T-helper 2 cell treated with Interferon-gamma antibody and Interleukin-4, amounts not matched to agents 5 μg/mL and 100 μg/mL, for 36 hours (primary cell): Measurements from ENCODE around the gene ARL8B.

Source experiments
- DNase-seq: peaks from one replicate; pipeline ENCODE4 v3.0.0; 2021; ENCODE audit warnings: low spot score
- H3K27ac Mint-ChIP-seq: one replicate; pipeline ENCODE4 v1.8.0; 2021; ENCODE audit warnings: mild to moderate bottlenecking, mixed read lengths
- H3K27me3 Mint-ChIP-seq: one replicate; pipeline ENCODE4 v1.8.0; 2021; ENCODE audit warnings: low read depth, mixed read lengths
- H3K36me3 Mint-ChIP-seq: one replicate; pipeline ENCODE4 v1.8.0; 2021; ENCODE audit warnings: low read depth, mixed read lengths
- H3K4me1 Mint-ChIP-seq: one replicate; pipeline ENCODE4 v1.8.0; 2021; ENCODE audit warnings: low read depth, mixed read lengths
- H3K4me3 Mint-ChIP-seq: one replicate; pipeline ENCODE4 v1.8.0; 2022; ENCODE audit warnings: mild to moderate bottlenecking, moderate library complexity, mixed read lengths
- H3K9me3 Mint-ChIP-seq: one replicate; pipeline ENCODE4 v1.8.0; 2021; ENCODE audit warnings: mixed read lengths

The ARL8B gene

DNA sequence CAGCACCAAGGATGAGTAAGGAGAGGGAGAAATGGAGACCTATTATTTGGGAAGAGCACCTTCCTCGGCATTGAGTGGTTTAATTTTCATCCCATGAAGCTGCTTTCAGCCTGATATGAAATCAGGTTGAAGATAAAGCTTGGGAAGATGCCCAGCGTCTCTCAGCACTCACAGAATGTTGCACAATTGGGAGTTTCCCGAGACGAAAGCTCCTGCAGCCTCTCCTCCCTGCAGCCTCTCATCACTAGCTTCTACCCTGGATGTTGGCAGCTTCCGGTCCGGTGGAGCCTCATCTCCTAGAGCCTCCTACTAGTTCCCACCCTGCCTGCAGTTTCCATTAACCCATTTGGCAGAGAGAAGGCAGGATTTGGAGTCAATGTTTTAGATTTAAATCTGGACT is 105.7 kb downstream of the ARL8B start:
- Mint-ChIP-seq H3K27ac (no peak overlapping the region), H3K9me3 (no peaks in the 10 kb centered on the region)

GRCh38 chr3:5229414-5229813 is 107.3 kb downstream of the ARL8B start:
- no peak overlapping the region for H3K4me3 Mint-ChIP-seq

More for the DNA sequence above, 105.7 kb downstream of the ARL8B start:
- Mint-ChIP-seq H3K4me1 (no peaks in the 10 kb centered on the region), H3K36me3 (no peaks in the 10 kb centered on the region), H3K27me3 (peaks cover 3% of the 10 kb centered on the region), H3K4me3 (no peak overlapping the region)
- no peak for DNase-seq

More at GRCh38 chr3:5229414-5229813, 107.3 kb downstream of the ARL8B start:
- Mint-ChIP-seq H3K36me3 (no peaks in the 10 kb centered on the region), H3K4me1 (no peaks in the 10 kb centered on the region), H3K27ac (no peak overlapping the region), H3K27me3 (peaks cover 3% of the 10 kb centered on the region), H3K9me3 (no peaks in the 10 kb centered on the region)
- DNase-seq: no peak
